Sigmoid colon (tissue), 7 donors: Measurements from ENCODE around the gene ISX. TPM values are rescaled to one million over a fixed set of nuclear protein-coding genes. Genes with fewer than 3 reads are reported as not detected.

Experiments
- DNase-seq: peaks from one replicate; pipeline ENCODE4 v3.0.0-alpha.2; 2019
- H3K27ac ChIP-seq, 4 donors: fragments of 200-600 bp; sonication (generic); one replicate each; pipeline ENCODE4 v1.5.1; 2016 to 2019; ENCODE audit warnings: mild to moderate bottlenecking in 1 of 4
- H3K27me3 ChIP-seq, 3 donors: fragments of 200-600 bp; sonication (generic); one replicate each; pipeline ENCODE4 v1.5.1; 2019; ENCODE audit warnings: mild to moderate bottlenecking in 1 of 3
- H3K36me3 ChIP-seq, 4 donors: fragments of 200-600 bp; sonication (generic); one replicate each; pipeline ENCODE4 v1.5.1; 2016 to 2019
- H3K4me1 ChIP-seq, 4 donors: fragments of 200-600 bp; sonication (generic); one replicate each; pipeline ENCODE4 v1.5.1; 2017 to 2019
- H3K4me3 ChIP-seq, 4 donors: fragments of 200-600 bp; sonication (generic); one replicate each; pipeline ENCODE4 v1.5.1; 2017 to 2019; ENCODE audit warnings: mild to moderate bottlenecking in 2 of 4, moderate library complexity in 1 of 4
- H3K9me3 ChIP-seq, 4 donors: fragments of 200-600 bp in 3 of 4; sonication (generic) in 3 of 4; one replicate each; pipeline versions ENCODE4 v1.5.1 to v1.6.1; 2013 to 2019
- EP300 ChIP-seq, 4 donors: sonication (generic); formaldehyde crosslinking; IDR thresholded peaks; one replicate each; pipeline ENCODE4 v1.6.1; 2017; ENCODE audit warnings: antibody characterized with exemption in 4 of 4
- POLR2A ChIP-seq, 2 donors: fragments of 450-650 bp; IDR thresholded peaks; one replicate each; pipeline ENCODE4 v1.6.1; 2016; ENCODE audit warnings: antibody characterized with exemption in 2 of 2, mild to moderate bottlenecking in 2 of 2, moderate library complexity in 2 of 2
- POLR2AphosphoS5 ChIP-seq, 4 donors: sonication (generic); formaldehyde crosslinking; IDR thresholded peaks; one replicate each; pipeline ENCODE4 v1.6.1; 2017; ENCODE audit warnings: antibody characterized with exemption in 4 of 4
- WGBS, 2 donors: extraction: QIAGEN DNeasy Blood & Tissue Kit; methylation state at CpG; one replicate each; pipeline ENCODE4 v1.1.7; 2013; 5-methylcytosine and 5-hydroxymethylcytosine counted together
- intact Hi-C: fragments of 100-400 bp; cut with DNase I; formaldehyde crosslinking; loops from one replicate; pipeline ENCODE4 v1.15.1; 2023
- polyA plus RNA-seq, 3 donors: library from polyadenylated mRNA; stranded (reverse); fragments of 200-250 nt; gene quantifications; one replicate each; pipeline ENCODE4 v1.2.3, GENCODE V29; 2013
- total RNA-seq, 4 donors: library from RNA; depleted of rRNA; stranded (reverse); fragments of >200 nt; gene quantifications; one replicate each; pipeline ENCODE4 v1.1.0, GENCODE V29; 2016
- TF ChIP-seq, protein P1 (sequence below), 4 experiments: fragments of 450-650 bp in 3 of 4; fragments of 200-600 bp in 1 of 4; IDR thresholded peaks; one replicate each; pipeline ENCODE4 v1.5.1; 2016 to 2019; ENCODE audit warnings: antibody characterized with exemption in 4 of 4, mild to moderate bottlenecking in 3 of 4, moderate library complexity in 2 of 4
- donor health status: healthy with polysubstance abuse.
- donor health status: Bipolar disorder and iron deficiency.
- donor health status: healthy.

ISX gene
- total and polyA plus RNA-seq, 7 donors: 0.83 to 73.8 (median 41.4) TPM; not detected in 3

DNA sequence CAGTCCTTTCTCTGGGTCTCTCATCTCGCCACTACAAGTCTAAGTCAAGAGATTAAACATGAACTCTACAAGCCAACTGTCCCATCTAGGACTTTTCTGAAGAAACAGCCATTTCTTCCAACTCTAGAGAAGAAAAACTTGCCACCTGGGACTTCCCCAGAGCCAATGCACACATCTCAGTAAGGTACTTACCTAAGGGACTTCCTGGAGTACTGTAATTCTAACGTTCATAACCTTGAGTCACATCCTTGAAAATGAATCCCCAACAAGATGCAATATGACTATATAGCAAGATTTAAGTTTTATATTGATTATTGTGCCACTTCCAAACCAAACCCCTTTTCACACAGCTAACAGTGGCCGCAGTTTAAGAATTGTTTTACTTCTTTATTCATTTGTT lies 11.9 kb upstream of the ISX start:
- Histone ChIP-seq H3K27ac (no peak overlapping the region), H3K4me1 (no peaks in the 10 kb centered on the region), H3K9me3 (no peaks in the 10 kb centered on the region), H3K4me3 (no peak overlapping the region), H3K36me3 (no peaks in the 10 kb centered on the region), H3K27me3 (no peaks in the 10 kb centered on the region)
- 70 to 71% methylated on average over 3 of the region's 3 CpGs for WGBS, 2 donors
- DNase-seq: no peak
- TF ChIP-seq POLR2A (IDR thresholded peaks at IDR 0.05) (no peak), EP300 (IDR thresholded peaks at IDR 0.05) (no peak), POLR2AphosphoS5 (IDR thresholded peaks at IDR 0.05) (no peak)
- TF ChIP-seq, protein P1, sequence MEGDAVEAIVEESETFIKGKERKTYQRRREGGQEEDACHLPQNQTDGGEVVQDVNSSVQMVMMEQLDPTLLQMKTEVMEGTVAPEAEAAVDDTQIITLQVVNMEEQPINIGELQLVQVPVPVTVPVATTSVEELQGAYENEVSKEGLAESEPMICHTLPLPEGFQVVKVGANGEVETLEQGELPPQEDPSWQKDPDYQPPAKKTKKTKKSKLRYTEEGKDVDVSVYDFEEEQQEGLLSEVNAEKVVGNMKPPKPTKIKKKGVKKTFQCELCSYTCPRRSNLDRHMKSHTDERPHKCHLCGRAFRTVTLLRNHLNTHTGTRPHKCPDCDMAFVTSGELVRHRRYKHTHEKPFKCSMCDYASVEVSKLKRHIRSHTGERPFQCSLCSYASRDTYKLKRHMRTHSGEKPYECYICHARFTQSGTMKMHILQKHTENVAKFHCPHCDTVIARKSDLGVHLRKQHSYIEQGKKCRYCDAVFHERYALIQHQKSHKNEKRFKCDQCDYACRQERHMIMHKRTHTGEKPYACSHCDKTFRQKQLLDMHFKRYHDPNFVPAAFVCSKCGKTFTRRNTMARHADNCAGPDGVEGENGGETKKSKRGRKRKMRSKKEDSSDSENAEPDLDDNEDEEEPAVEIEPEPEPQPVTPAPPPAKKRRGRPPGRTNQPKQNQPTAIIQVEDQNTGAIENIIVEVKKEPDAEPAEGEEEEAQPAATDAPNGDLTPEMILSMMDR (IDR thresholded peaks at IDR 0.05): no peak
- intact Hi-C loops: no loop called here

GRCh38 chr22:35056486-35056885 lies 9.5 kb upstream of the ISX start:
- Histone ChIP-seq H3K36me3 (no peaks in the 10 kb centered on the region), H3K27ac (no peak overlapping the region), H3K9me3 (no peaks in the 10 kb centered on the region), H3K4me3 (no peak overlapping the region), H3K4me1 (no peaks in the 10 kb centered on the region), H3K27me3 (no peaks in the 10 kb centered on the region)
- intact Hi-C loops: no loop called here
- no peak for DNase-seq
- no peak for TF ChIP-seq POLR2A (IDR thresholded peaks at IDR 0.05)
- no peak for TF ChIP-seq POLR2AphosphoS5 (IDR thresholded peaks at IDR 0.05)
- no peak for TF ChIP-seq EP300 (IDR thresholded peaks at IDR 0.05)
- TF ChIP-seq, protein P1 (IDR thresholded peaks at IDR 0.05): no peak

GRCh38 chr22:35057155-35057554 lies 8.8 kb upstream of the ISX start:
- no peak for DNase-seq
- 91 to 100% methylated on average over 1 of the region's 1 CpG for WGBS, 2 donors
- Histone ChIP-seq H3K4me3 (no peak overlapping the region), H3K36me3 (no peaks in the 10 kb centered on the region), H3K27me3 (no peaks in the 10 kb centered on the region), H3K4me1 (no peaks in the 10 kb centered on the region), H3K9me3 (no peaks in the 10 kb centered on the region), H3K27ac (no peak overlapping the region)
- intact Hi-C loops: no loop called here
- TF ChIP-seq POLR2AphosphoS5 (IDR thresholded peaks at IDR 0.05) (no peak), POLR2A (IDR thresholded peaks at IDR 0.05) (no peak), EP300 (IDR thresholded peaks at IDR 0.05) (no peak)
- TF ChIP-seq, protein P1 (IDR thresholded peaks at IDR 0.05): no peak

GRCh38 chr22:35059632-35060031 lies 6.3 kb upstream of the ISX start:
- DNase-seq: no peak
- no peaks in the 10 kb centered on the region for H3K4me1 ChIP-seq
- H3K27ac ChIP-seq: no peak overlapping the region
- H3K4me3 ChIP-seq: no peak overlapping the region
- no peaks in the 10 kb centered on the region for H3K9me3 ChIP-seq
- intact Hi-C loops: no loop called here
- no peaks in the 10 kb centered on the region for H3K36me3 ChIP-seq
- no peaks in the 10 kb centered on the region for H3K27me3 ChIP-seq
- TF ChIP-seq POLR2A (IDR thresholded peaks at IDR 0.05): no peak
- no peak for TF ChIP-seq EP300 (IDR thresholded peaks at IDR 0.05)
- TF ChIP-seq, protein P1 (IDR thresholded peaks at IDR 0.05): no peak
- TF ChIP-seq POLR2AphosphoS5 (IDR thresholded peaks at IDR 0.05): no peak
- 97 to 98% methylated on average over 3 of the region's 3 CpGs for WGBS, 2 donors

DNA sequence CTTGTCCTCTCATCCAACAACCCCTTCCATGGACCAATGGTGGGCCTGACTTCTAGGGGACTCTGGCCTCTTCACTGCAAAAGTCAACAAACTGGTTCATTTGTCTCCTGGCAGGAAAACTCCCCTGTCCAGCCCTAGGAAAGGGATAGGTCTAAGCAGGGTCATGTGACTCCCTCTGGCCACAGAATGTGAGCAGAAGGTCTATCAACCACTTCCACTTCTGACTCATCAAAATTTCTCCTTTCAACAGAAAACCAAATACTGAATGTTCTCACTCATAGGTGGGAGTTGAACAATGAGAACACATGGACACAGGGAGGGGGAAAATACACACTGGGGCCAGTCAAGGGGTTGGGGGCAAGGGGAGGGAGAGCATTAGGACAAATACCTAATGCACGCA lies 1.3 kb upstream of the ISX start:
- intact Hi-C loops: no loop called here
- TF ChIP-seq POLR2A (IDR thresholded peaks at IDR 0.05) (no peak), EP300 (IDR thresholded peaks at IDR 0.05) (no peak), POLR2AphosphoS5 (IDR thresholded peaks at IDR 0.05) (no peak)
- TF ChIP-seq, protein P1 (IDR thresholded peaks at IDR 0.05): no peak
- no peaks in the 10 kb centered on the region for H3K27me3 ChIP-seq
- no peak for DNase-seq
- no peaks in the 10 kb centered on the region for H3K36me3 ChIP-seq
- no peak overlapping the region for H3K4me3 ChIP-seq
- no peaks in the 10 kb centered on the region for H3K9me3 ChIP-seq
- H3K4me1 ChIP-seq: no peaks in the 10 kb centered on the region
- WGBS, 2 donors: 94 to 95% methylated on average over 1 of the region's 1 CpG
- no peak overlapping the region for H3K27ac ChIP-seq
